Astrocyte (in vitro differentiated cells and primary cell): ENCODE results near the gene SLCO3A1.

Experiments
- CTCF ChIP-seq: IDR thresholded peaks from 2 replicates; pipeline ENCODE4 v1.5.1; 2011; ENCODE audit warnings: low read depth, mild to moderate bottlenecking, inconsistent platforms, low read length, moderate library complexity; ENCODE audit not compliant: insufficient read depth
- EZH2 ChIP-seq: IDR thresholded peaks from 2 replicates; pipeline ENCODE4 v1.6.1; 2012; ENCODE audit warnings: mild to moderate bottlenecking, low read length, inconsistent platforms; ENCODE audit not compliant: insufficient read depth

GRCh38 chr15:92021792-92022191 is 168.3 kb downstream of the SLCO3A1 start:
- no peak for TF ChIP-seq CTCF
- TF ChIP-seq EZH2: no peak
